SK-N-SH treated with all-trans-retinoic acid at 6 μM for 48 hours (cell line): Measurements from ENCODE around the gene CHSY1.

Source experiments
- ATAC-seq: fragments of 200-7000 bp; cut with Tn5 transposase; 3 replicates; pipeline ENCODE4 v1.9.1; 2020; ENCODE audit warnings: mild to moderate bottlenecking, moderate library complexity
- ARNTL ChIP-seq: fragments of 450-650 bp; formaldehyde crosslinking; IDR thresholded peaks from 2 replicates; pipeline ENCODE4 v1.5.0; 2020; ENCODE audit warnings: low read depth, mild to moderate bottlenecking, moderate library complexity, borderline replicate concordance
- BACH2 ChIP-seq: fragments of 250-450 bp; sonication (Bioruptor Pico); IDR thresholded peaks from 2 replicates; pipeline ENCODE4 v1.9.0; 2021; ENCODE audit warnings: mild to moderate bottlenecking, borderline replicate concordance
- CREB5 ChIP-seq: fragments of 250-450 bp; sonication (Bioruptor Pico); IDR thresholded peaks from 2 replicates; pipeline ENCODE4 v1.5.1; 2020; ENCODE audit warnings: low read depth, mild to moderate bottlenecking, moderate library complexity
- CSDC2 ChIP-seq: fragments of 250-450 bp; sonication (Bioruptor Pico); IDR thresholded peaks from 2 replicates; pipeline ENCODE4 v1.5.0; 2020; ENCODE audit warnings: mild to moderate bottlenecking, moderate library complexity
- CSRNP3 ChIP-seq: fragments of 250-450 bp; sonication (Bioruptor Pico); IDR thresholded peaks from 2 replicates; pipeline ENCODE4 v1.5.1; 2021; ENCODE audit warnings: mild to moderate bottlenecking, moderate library complexity
- ESRRG ChIP-seq: fragments of 250-450 bp; sonication (Bioruptor Pico); IDR thresholded peaks from 2 replicates; pipeline ENCODE4 v1.6.1; 2021; ENCODE audit warnings: mild to moderate bottlenecking
- GLIS3 ChIP-seq: fragments of 250-450 bp; sonication (Bioruptor Pico); IDR thresholded peaks from 2 replicates; pipeline ENCODE4 v1.5.0; 2020; ENCODE audit warnings: mild to moderate bottlenecking, moderate library complexity
- ISL1 ChIP-seq: fragments of 250-450 bp; sonication (Bioruptor Pico); IDR thresholded peaks from 2 replicates; pipeline ENCODE4 v2.1.2; 2022; ENCODE audit warnings: mild to moderate bottlenecking, moderate library complexity
- OSR1 ChIP-seq: fragments of 250-450 bp; sonication (Bioruptor Pico); IDR thresholded peaks from 2 replicates; pipeline ENCODE4 v1.8.0; 2022; ENCODE audit warnings: moderate library complexity, mild to moderate bottlenecking, inconsistent platforms
- PATZ1 ChIP-seq: fragments of 250-450 bp; sonication (Bioruptor Pico); IDR thresholded peaks from 2 replicates; pipeline ENCODE4 v1.8.0; 2020; ENCODE audit warnings: mild to moderate bottlenecking, moderate library complexity, borderline replicate concordance
- POU6F1 ChIP-seq: fragments of 250-450 bp; sonication (Bioruptor Pico); IDR thresholded peaks from 2 replicates; pipeline ENCODE4 v1.8.0; 2021; ENCODE audit warnings: low read depth, mild to moderate bottlenecking, moderate library complexity, borderline replicate concordance
- PPARA ChIP-seq: fragments of 250-450 bp; sonication (Bioruptor Pico); IDR thresholded peaks from 2 replicates; pipeline ENCODE4 v1.5.0; 2020; ENCODE audit warnings: mild to moderate bottlenecking, borderline replicate concordance
- RARB ChIP-seq: fragments of 250-450 bp; sonication (Bioruptor Pico); IDR thresholded peaks from 2 replicates; pipeline ENCODE4 v1.8.0; 2021; ENCODE audit warnings: mild to moderate bottlenecking, moderate library complexity
- SNAI2 ChIP-seq: fragments of 250-450 bp; sonication (Bioruptor Pico); IDR thresholded peaks from 2 replicates; pipeline ENCODE4 v1.5.0; 2020; ENCODE audit warnings: mild to moderate bottlenecking, moderate library complexity
- TCF4 ChIP-seq: fragments of 250-450 bp; sonication (Bioruptor Pico); IDR thresholded peaks from 2 replicates; pipeline ENCODE4 v1.8.0; 2021; ENCODE audit warnings: mild to moderate bottlenecking, moderate library complexity, borderline replicate concordance
- TOX ChIP-seq: fragments of 250-450 bp; sonication (Bioruptor Pico); IDR thresholded peaks from 2 replicates; pipeline ENCODE4 v1.8.0; 2021; ENCODE audit warnings: mild to moderate bottlenecking, moderate library complexity, borderline replicate concordance
- TSHZ2 ChIP-seq: fragments of 250-450 bp; sonication (Bioruptor Pico); IDR thresholded peaks from 2 replicates; pipeline ENCODE4 v1.5.0; 2020; ENCODE audit warnings: mild to moderate bottlenecking, moderate library complexity
- ZC3H10 ChIP-seq: fragments of 250-450 bp; sonication (Bioruptor Pico); IDR thresholded peaks from 2 replicates; pipeline ENCODE4 v1.5.1; 2021; ENCODE audit warnings: mild to moderate bottlenecking, moderate library complexity
- ZFP3 ChIP-seq: fragments of 250-450 bp; sonication (Bioruptor Pico); IDR thresholded peaks from 2 replicates; pipeline ENCODE4 v1.5.0; 2020; ENCODE audit warnings: mild to moderate bottlenecking, moderate library complexity
- ZFP30 ChIP-seq: fragments of 450-650 bp; formaldehyde crosslinking; IDR thresholded peaks from 2 replicates; pipeline ENCODE4 v1.5.0; 2022; ENCODE audit warnings: mild to moderate bottlenecking, moderate library complexity
- ZNF565 ChIP-seq: fragments of 450-650 bp; formaldehyde crosslinking; conservative IDR thresholded peaks from 2 replicates; pipeline ENCODE4 v1.5.0; 2020; ENCODE audit warnings: low read depth, mild to moderate bottlenecking, moderate library complexity
- ZNF70 ChIP-seq: fragments of 450-650 bp; formaldehyde crosslinking; IDR thresholded peaks from 2 replicates; pipeline ENCODE4 v1.5.0; 2020; ENCODE audit warnings: mild to moderate bottlenecking, moderate library complexity
- ZNF8 ChIP-seq: fragments of 450-650 bp; formaldehyde crosslinking; IDR thresholded peaks from 2 replicates; pipeline ENCODE4 v1.5.0; 2020; ENCODE audit warnings: mild to moderate bottlenecking, moderate library complexity

CHSY1 gene

GRCh38 chr15:101244036-101244781 lies 7.6 kb downstream of the CHSY1 start:
- no peak for ATAC-seq
- TF ChIP-seq CREB5 (no peak), ZNF8 (no peak), TOX (CRISPR knock-in tag) (no peak), BACH2 (no peak), SNAI2 (CRISPR knock-in tag) (no peak), ARNTL (CRISPR knock-in tag) (no peak), CSRNP3 (CRISPR knock-in tag) (no peak), TCF4 (CRISPR knock-in tag) (no peak), RARB (CRISPR knock-in tag) (no peak), ZNF70 (CRISPR knock-in tag) (no peak), GLIS3 (CRISPR knock-in tag) (no peak), ESRRG (CRISPR knock-in tag) (no peak), PATZ1 (CRISPR knock-in tag) (no peak), ZFP30 (CRISPR knock-in tag) (no peak), ZNF565 (no peak)

GRCh38 chr15:101243420-101243819 lies 8.4 kb downstream of the CHSY1 start:
- ATAC-seq = no peak

GRCh38 chr15:101242999-101243336 lies 8.9 kb downstream of the CHSY1 start:
- TF ChIP-seq ARNTL (CRISPR knock-in tag) (no peak), POU6F1 (no peak), SNAI2 (CRISPR knock-in tag) (no peak), ZFP30 (CRISPR knock-in tag) (no peak), ZFP3 (no peak), ZNF8 (no peak), CSDC2 (CRISPR knock-in tag) (no peak), GLIS3 (CRISPR knock-in tag) (no peak), ISL1 (CRISPR knock-in tag) (no peak), ZNF70 (CRISPR knock-in tag) (no peak), RARB (CRISPR knock-in tag) (no peak), PATZ1 (CRISPR knock-in tag) (no peak), PPARA (CRISPR knock-in tag) (no peak), BACH2 (no peak), ZC3H10 (CRISPR knock-in tag) (no peak), CREB5 (no peak), OSR1 (CRISPR knock-in tag) (no peak), TSHZ2 (CRISPR knock-in tag) (no peak), CSRNP3 (CRISPR knock-in tag) (no peak)
- ATAC-seq = no peak; the same call in 2 of the 3 replicates

More at GRCh38 chr15:101243420-101243819, 8.4 kb downstream of the CHSY1 start:
- TF ChIP-seq SNAI2 (CRISPR knock-in tag) = no peak
